Hypothalamus (tissue), 51 donors: ENCODE measurements around the gene SH3RF1.

Experiments used
- DNase-seq, 51 donors: peaks; one replicate each; lab custom pipeline; 2025; lab: John Stamatoyannopoulos, UW

SH3RF1 gene

GRCh38 chr4:169114341-169114974 lies 156.3 kb downstream of the SH3RF1 start:
- no peak for DNase-seq

GRCh38 chr4:169110633-169111032 lies 160.1 kb downstream of the SH3RF1 start:
- DNase-seq = no peak

- DNase-seq = no peak
Measured at GRCh38 chr4:169109035-169109675, 161.6 kb downstream of the SH3RF1 start.

GRCh38 chr4:169108303-169108702 lies 162.5 kb downstream of the SH3RF1 start:
- DNase-seq = no peak

- DNase-seq = no peak
Measured at GRCh38 chr4:169107528-169107927, 163.2 kb downstream of the SH3RF1 start.

- no peak for DNase-seq
Measured at GRCh38 chr4:169106696-169107229, 164.0 kb downstream of the SH3RF1 start.

GRCh38 chr4:169105620-169106019 lies 165.1 kb downstream of the SH3RF1 start:
- no peak for DNase-seq

GRCh38 chr4:169103966-169104412 lies 166.8 kb downstream of the SH3RF1 start:
- peak in 4 of 51 donors; percentile 5 to 37 (median 10) for DNase-seq

GRCh38 chr4:169102026-169102425 lies 168.7 kb downstream of the SH3RF1 start:
- no peak for DNase-seq

GRCh38 chr4:169100670-169101101 lies 170.1 kb downstream of the SH3RF1 start:
- DNase-seq = no peak

GRCh38 chr4:169099771-169100180 lies 171.0 kb downstream of the SH3RF1 start:
- DNase-seq = peak in 1 of 51 donors; percentile 2

GRCh38 chr4:169098969-169099690 lies 171.6 kb downstream of the SH3RF1 start:
- DNase-seq = no peak

- DNase-seq = no peak
Measured at GRCh38 chr4:169098532-169098931, 172.2 kb downstream of the SH3RF1 start.

- DNase-seq = no peak
Measured at GRCh38 chr4:169098054-169098497, 172.7 kb downstream of the SH3RF1 start.

- no peak for DNase-seq
Measured at GRCh38 chr4:169096221-169096620, 174.5 kb downstream of the SH3RF1 start.

GRCh38 chr4:169094656-169095231 lies 176.0 kb downstream of the SH3RF1 start:
- DNase-seq = no peak

GRCh38 chr4:169092889-169093522 lies 177.8 kb downstream of the SH3RF1 start:
- no peak for DNase-seq

GRCh38 chr4:169090484-169091215 lies 180.1 kb downstream of the SH3RF1 start:
- DNase-seq = no peak

- DNase-seq = no peak
Measured at GRCh38 chr4:169089004-169089403, 181.8 kb downstream of the SH3RF1 start.

- DNase-seq = no peak
Measured at GRCh38 chr4:169084954-169085353, 185.8 kb downstream of the SH3RF1 start.
